ENCODE measurements around the gene LPAR6.

Gene LPAR6

DNA sequence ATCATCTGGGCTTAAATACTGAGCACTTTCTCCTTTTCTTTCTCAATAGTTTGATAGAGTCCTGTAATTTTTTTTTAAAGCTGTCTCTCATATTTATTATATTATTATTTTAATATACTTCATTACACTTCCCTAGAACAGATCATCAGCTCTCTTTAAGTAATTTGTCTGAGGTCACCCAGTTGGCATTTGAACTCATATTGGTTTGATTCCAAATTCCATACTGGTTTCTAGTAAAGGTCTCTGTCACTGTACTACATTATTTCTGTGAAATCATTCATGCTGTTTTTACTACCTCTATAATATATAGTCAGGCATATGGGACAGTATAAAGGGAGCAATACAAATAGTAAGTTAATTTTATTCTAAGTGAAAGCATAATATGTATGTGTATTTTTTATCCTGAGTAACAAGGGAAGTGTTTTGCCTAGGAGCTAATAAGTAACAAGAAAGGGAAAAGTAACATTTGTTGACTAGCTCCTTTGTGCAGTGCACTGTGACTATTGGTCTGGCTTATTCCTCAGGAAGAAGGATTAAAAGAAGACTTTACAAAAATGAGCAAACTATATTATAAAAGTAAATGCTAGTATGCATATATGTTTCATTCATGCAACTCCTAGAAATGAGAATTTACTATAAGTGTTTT, 14.3 kb downstream of the LPAR6 start:
- Histone ChIP-seq H3K9ac (ENCODE audit: low read length) (no peak overlapping the region), H3K79me2 (ENCODE audit: insufficient read depth, low read length) (no peaks in the 10 kb centered on the region), H2AFZ (ENCODE audit: low read length) (no peak overlapping the region), H3K9me2 (ENCODE audit: low read depth, low read length) (no peaks in the 10 kb centered on the region), H3K4me2 (ENCODE audit: low read length) (no peak overlapping the region), H3K4me1 (ENCODE audit: insufficient read depth, low read length, severe bottlenecking) (peaks cover 13% of the 10 kb centered on the region), H3K36me3 (ENCODE audit: insufficient read depth, low read length) (peaks cover 15% of the 10 kb centered on the region), H3F3A (ENCODE audit: insufficient read depth, low read length) (no peaks in the 10 kb centered on the region; the same call in 1 of the 2 replicates), H3K27ac (ENCODE audit: low read depth, low read length, poor library complexity, severe bottlenecking) (no peak overlapping the region), H3K27me3 (ENCODE audit: insufficient read depth, low read length) (no peaks in the 10 kb centered on the region), H4K20me1 (ENCODE audit: insufficient read depth, low read length) (no peaks in the 10 kb centered on the region), H3K4me3 (ENCODE audit: low read depth, low read length, poor library complexity, severe bottlenecking) (no peak overlapping the region), H3K9me3 (ENCODE audit: low read length) (no peaks in the 10 kb centered on the region)
- TF ChIP-seq, protein P1, sequence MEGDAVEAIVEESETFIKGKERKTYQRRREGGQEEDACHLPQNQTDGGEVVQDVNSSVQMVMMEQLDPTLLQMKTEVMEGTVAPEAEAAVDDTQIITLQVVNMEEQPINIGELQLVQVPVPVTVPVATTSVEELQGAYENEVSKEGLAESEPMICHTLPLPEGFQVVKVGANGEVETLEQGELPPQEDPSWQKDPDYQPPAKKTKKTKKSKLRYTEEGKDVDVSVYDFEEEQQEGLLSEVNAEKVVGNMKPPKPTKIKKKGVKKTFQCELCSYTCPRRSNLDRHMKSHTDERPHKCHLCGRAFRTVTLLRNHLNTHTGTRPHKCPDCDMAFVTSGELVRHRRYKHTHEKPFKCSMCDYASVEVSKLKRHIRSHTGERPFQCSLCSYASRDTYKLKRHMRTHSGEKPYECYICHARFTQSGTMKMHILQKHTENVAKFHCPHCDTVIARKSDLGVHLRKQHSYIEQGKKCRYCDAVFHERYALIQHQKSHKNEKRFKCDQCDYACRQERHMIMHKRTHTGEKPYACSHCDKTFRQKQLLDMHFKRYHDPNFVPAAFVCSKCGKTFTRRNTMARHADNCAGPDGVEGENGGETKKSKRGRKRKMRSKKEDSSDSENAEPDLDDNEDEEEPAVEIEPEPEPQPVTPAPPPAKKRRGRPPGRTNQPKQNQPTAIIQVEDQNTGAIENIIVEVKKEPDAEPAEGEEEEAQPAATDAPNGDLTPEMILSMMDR (IDR thresholded peaks at IDR 0.05; ENCODE audit: low read length) = no peak
- no peak for TF ChIP-seq EZH2 (IDR thresholded peaks at IDR 0.05; ENCODE audit: borderline replicate concordance, low read length)

GRCh38 chr13:48397744-48398143, 15.2 kb downstream of the LPAR6 start:
- H3K4me3 ChIP-seq (ENCODE audit: low read depth, low read length, poor library complexity, severe bottlenecking) = no peak overlapping the region

DNA sequence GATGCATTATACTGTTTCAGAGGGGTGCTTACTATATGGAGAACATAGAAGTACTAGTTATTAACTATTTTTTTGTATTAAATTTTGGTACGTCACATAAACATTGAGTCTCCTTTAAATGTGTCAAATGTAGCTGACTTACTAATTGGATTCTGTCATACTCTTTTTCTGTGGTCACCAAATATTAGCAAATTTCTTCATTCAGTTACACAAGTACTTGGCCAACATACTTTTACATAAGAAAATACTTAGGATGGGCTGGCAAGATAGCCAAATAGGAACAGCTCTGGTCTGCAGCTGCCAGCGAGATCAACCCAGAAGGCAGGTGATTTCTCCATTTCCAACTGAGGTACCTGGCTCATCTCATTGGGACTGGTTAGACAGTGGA, 19.2 kb downstream of the LPAR6 start:
- Histone ChIP-seq H3F3A (ENCODE audit: insufficient read depth, low read length) (no peaks in the 10 kb centered on the region), H3K79me2 (ENCODE audit: insufficient read depth, low read length) (no peaks in the 10 kb centered on the region), H3K4me2 (ENCODE audit: low read length) (no peak overlapping the region), H3K4me3 (ENCODE audit: low read depth, low read length, poor library complexity, severe bottlenecking) (no peak overlapping the region), H3K9me3 (ENCODE audit: low read length) (peaks cover 7% of the 10 kb centered on the region; the same call in 1 of the 2 replicates), H3K27me3 (ENCODE audit: insufficient read depth, low read length) (no peaks in the 10 kb centered on the region), H3K9ac (ENCODE audit: low read length) (no peak overlapping the region), H4K20me1 (ENCODE audit: insufficient read depth, low read length) (no peaks in the 10 kb centered on the region), H3K27ac (ENCODE audit: low read depth, low read length, poor library complexity, severe bottlenecking) (no peak overlapping the region), H3K4me1 (ENCODE audit: insufficient read depth, low read length, severe bottlenecking) (no peaks in the 10 kb centered on the region), H2AFZ (ENCODE audit: low read length) (no peak overlapping the region), H3K9me2 (ENCODE audit: low read depth, low read length) (no peaks in the 10 kb centered on the region), H3K36me3 (ENCODE audit: insufficient read depth, low read length) (peaks cover 28% of the 10 kb centered on the region)
- no peak for TF ChIP-seq EZH2 (IDR thresholded peaks at IDR 0.05; ENCODE audit: borderline replicate concordance, low read length)
- TF ChIP-seq, protein P1 (IDR thresholded peaks at IDR 0.05; ENCODE audit: low read length) = no peak

More at GRCh38 chr13:48397744-48398143, 15.2 kb downstream of the LPAR6 start:
- H3K27ac ChIP-seq (ENCODE audit: low read depth, low read length, poor library complexity, severe bottlenecking) = no peak overlapping the region
- H3K79me2 ChIP-seq (ENCODE audit: insufficient read depth, low read length) = no peaks in the 10 kb centered on the region
- no peak overlapping the region for H3K9ac ChIP-seq (ENCODE audit: low read length)
- peaks cover 13% of the 10 kb centered on the region for H3K4me1 ChIP-seq (ENCODE audit: insufficient read depth, low read length, severe bottlenecking)
- no peak overlapping the region for H2AFZ ChIP-seq (ENCODE audit: low read length)
- no peaks in the 10 kb centered on the region for H3F3A ChIP-seq (ENCODE audit: insufficient read depth, low read length)
- peaks cover 5% of the 10 kb centered on the region; the same call in 1 of the 2 replicates for H3K9me3 ChIP-seq (ENCODE audit: low read length)
- H3K9me2 ChIP-seq (ENCODE audit: low read depth, low read length) = no peaks in the 10 kb centered on the region
- peaks cover 23% of the 10 kb centered on the region for H3K36me3 ChIP-seq (ENCODE audit: insufficient read depth, low read length)
- H4K20me1 ChIP-seq (ENCODE audit: insufficient read depth, low read length) = no peaks in the 10 kb centered on the region
- H3K4me2 ChIP-seq (ENCODE audit: low read length) = no peak overlapping the region
- no peaks in the 10 kb centered on the region for H3K27me3 ChIP-seq (ENCODE audit: insufficient read depth, low read length)
- TF ChIP-seq, protein P1 (IDR thresholded peaks at IDR 0.05; ENCODE audit: low read length) = no peak

All from OCI-LY1 (cell line).